NCI-H1417 (cell line): ENCODE data around the gene GPR153.

ENCODE experiments used
- DNase-seq, 3 experiments: peaks; one replicate each; lab custom pipeline; 2025; lab: John Stamatoyannopoulos, UW

GPR153 gene

GRCh38 chr1:6269720-6270400 lies 9.0 kb upstream of the GPR153 start:
- DNase-seq: peak; percentile 75 to 90 (median 82)

- DNase-seq: no peak
These were observed 8.4 kb upstream of the GPR153 start for GRCh38 chr1:6269296-6269695.

GRCh38 chr1:6268415-6268814 lies 7.5 kb upstream of the GPR153 start:
- DNase-seq: no peak

GRCh38 chr1:6267686-6268322 lies 6.9 kb upstream of the GPR153 start:
- DNase-seq: peak in 1 of 3 experiments; percentile 5

- DNase-seq: no peak
These were observed 5.7 kb upstream of the GPR153 start for GRCh38 chr1:6266641-6267040.

- peak in 1 of 3 experiments; percentile 69 for DNase-seq
These were observed 4.3 kb upstream of the GPR153 start for GRCh38 chr1:6265151-6265550.

GRCh38 chr1:6263716-6264115 lies 2.8 kb upstream of the GPR153 start:
- no peak for DNase-seq

GRCh38 chr1:6262555-6263420 lies 1.9 kb upstream of the GPR153 start:
- no peak for DNase-seq

- peak in 2 of 3 experiments; percentile 65 to 73 for DNase-seq
These were observed 707 bp upstream of the GPR153 start for GRCh38 chr1:6261615-6261995.

GRCh38 chr1:6260433-6260934 lies 414 bp downstream of the GPR153 start:
- peak in 2 of 3 experiments; percentile 55 to 59 for DNase-seq

GRCh38 chr1:6259491-6260362 lies 1.2 kb downstream of the GPR153 start:
- DNase-seq: peak; percentile 39 to 58 (median 55)

- no peak for DNase-seq
These were observed 2.2 kb downstream of the GPR153 start for GRCh38 chr1:6258675-6259074.

GRCh38 chr1:6257541-6258069 lies 3.3 kb downstream of the GPR153 start:
- no peak for DNase-seq

- no peak for DNase-seq
These were observed 4.3 kb downstream of the GPR153 start for GRCh38 chr1:6256645-6257044.

GRCh38 chr1:6254691-6255090 lies 6.2 kb downstream of the GPR153 start:
- DNase-seq: no peak

- no peak for DNase-seq
These were observed 7.5 kb downstream of the GPR153 start for GRCh38 chr1:6253380-6253779.

- DNase-seq: no peak
These were observed 8.6 kb downstream of the GPR153 start for GRCh38 chr1:6252374-6252710.

GRCh38 chr1:6251681-6252373 lies 9.1 kb downstream of the GPR153 start:
- no peak for DNase-seq

- no peak for DNase-seq
These were observed 9.7 kb downstream of the GPR153 start for GRCh38 chr1:6251233-6251632.

- DNase-seq: no peak
These were observed 10.9 kb downstream of the GPR153 start for GRCh38 chr1:6249739-6250689.
